ENCODE data around the gene ACSM2B. TPM values are rescaled to one million over a fixed set of nuclear protein-coding genes. Genes with fewer than 3 reads are reported as not detected.
"Not testable (repeated sequence)": the region's sequence is repeated elsewhere in the genome, so short reads cannot be mapped to it uniquely, and the experiment has no call there.

Gene ACSM2B, protein sequence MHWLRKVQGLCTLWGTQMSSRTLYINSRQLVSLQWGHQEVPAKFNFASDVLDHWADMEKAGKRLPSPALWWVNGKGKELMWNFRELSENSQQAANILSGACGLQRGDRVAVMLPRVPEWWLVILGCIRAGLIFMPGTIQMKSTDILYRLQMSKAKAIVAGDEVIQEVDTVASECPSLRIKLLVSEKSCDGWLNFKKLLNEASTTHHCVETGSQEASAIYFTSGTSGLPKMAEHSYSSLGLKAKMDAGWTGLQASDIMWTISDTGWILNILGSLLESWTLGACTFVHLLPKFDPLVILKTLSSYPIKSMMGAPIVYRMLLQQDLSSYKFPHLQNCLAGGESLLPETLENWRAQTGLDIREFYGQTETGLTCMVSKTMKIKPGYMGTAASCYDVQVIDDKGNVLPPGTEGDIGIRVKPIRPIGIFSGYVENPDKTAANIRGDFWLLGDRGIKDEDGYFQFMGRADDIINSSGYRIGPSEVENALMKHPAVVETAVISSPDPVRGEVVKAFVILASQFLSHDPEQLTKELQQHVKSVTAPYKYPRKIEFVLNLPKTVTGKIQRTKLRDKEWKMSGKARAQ
- 1 to 10 TPM in 1 of 9 donors, under 1 TPM in 3, not detected in 5; 0.18 to 1.0 (median 0.39) TPM for total RNA-seq
- polyA plus RNA-seq, result 1 to 10 TPM in 1 of 3 donors, under 1 TPM in 2; 0.07 to 1.0 (median 0.11) TPM
- long read RNA-seq, donor 1, result 0 reads
- long read RNA-seq, donor 2, result 0 reads
- long read RNA-seq, donor 3, result 0 reads
- long read RNA-seq, donor 4, result 0 reads
- long read RNA-seq, donor 5, result 0 reads
- long read RNA-seq, donor 6, result 0 reads
- long read RNA-seq, donor 7, result 0 reads
- long read RNA-seq, donor 8, partial matches to known transcripts, result 0 of 1 reads
- long read RNA-seq, donor 8, other reads (novel, unspliced or antisense), result 0 of 1 reads
- long read RNA-seq, donor 9, result 0 reads
- long read RNA-seq, donor 10, result 0 reads

- H3K27me3 ChIP-seq; intact Hi-C loops (cut with DNase I); H3K9me3 ChIP-seq (replicated peaks in 1 of 3); H3K27ac ChIP-seq; H3K4me3 ChIP-seq; H3K36me3 ChIP-seq (replicated peaks in 1 of 2); H3K4me1 ChIP-seq (replicated peaks in 1 of 2); DNase-seq: not testable (repeated sequence)
- WGBS, 4 donors, result 49 to 56% methylated on average over 2 of the region's 2 CpGs; no CpG with 5 or more reads in 2 of the 4 donors
Measured at GRCh38 chr16:20576145-20576544, at the start of gene ACSM2B. TSS of gene ACSM2B (minus strand) at chr16:20576367. CDS start at chr16:20564845, 11,522 bp downstream.

DNA sequence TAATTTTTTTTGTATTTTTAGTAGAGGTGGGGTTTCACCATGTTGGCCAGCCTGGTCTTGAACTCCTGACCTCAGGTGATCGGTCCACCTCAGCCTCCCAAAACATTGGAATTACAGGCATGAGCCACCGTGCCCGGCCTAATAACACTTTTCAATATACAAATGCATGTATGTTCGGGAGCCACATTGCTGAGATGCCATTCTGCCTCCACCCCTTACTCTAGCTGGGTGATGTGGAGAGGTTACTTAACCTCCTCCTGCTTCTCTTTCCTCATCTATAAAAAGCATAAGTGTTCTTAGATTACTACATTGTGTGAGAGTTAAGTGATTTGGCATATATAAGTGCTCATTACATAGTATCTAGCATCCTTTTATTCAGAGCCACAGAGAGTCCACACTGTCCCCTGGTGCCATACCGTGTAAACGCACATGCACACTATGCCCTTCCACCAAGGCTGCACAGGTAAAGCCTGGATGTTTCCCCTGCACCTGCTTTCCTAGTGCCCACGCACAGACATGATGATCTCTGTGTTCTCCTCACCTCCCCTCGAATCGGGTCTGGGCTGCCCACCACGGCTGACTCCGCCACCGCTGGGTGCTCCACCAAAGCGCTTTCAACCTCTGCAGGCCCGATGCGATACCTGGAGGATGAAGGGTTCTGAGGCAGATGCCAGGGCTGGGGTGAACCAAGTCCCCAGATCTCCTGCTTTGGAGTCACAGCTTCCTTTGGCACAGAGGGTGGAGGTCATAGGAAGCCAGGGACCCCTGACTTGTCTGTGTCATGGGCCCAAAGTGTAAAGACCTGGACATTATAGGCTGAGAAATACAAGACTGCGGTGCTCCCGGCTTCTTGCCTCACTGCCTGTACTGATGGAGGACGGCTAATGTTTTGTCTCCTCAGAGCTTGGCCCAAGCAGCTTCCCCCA is 49.0 kb upstream of the ACSM2B start:
- DNase-seq, result no peak
- H3K27ac ChIP-seq, result no peak overlapping the region
- H3K36me3 ChIP-seq (replicated peaks in 1 of 2), result no peaks in the 10 kb centered on the region
- TF ChIP-seq POLR2A (IDR thresholded peaks at IDR 0.05) (no peak), CTCF (IDR thresholded peaks at IDR 0.05) (no peak)
- H3K4me3 ChIP-seq, result no peak overlapping the region
- intact Hi-C loops (cut with DNase I), result no loop called here
- H3K9me3 ChIP-seq (replicated peaks in 1 of 3), result no peaks in the 10 kb centered on the region
- H3K27me3 ChIP-seq, result no peaks in the 10 kb centered on the region
- H3K4me1 ChIP-seq (replicated peaks in 1 of 2), result no peaks in the 10 kb centered on the region
- 87 to 93% (median 90%) methylated on average over 18 of the region's 18 CpGs for whole genome bisulfite sequencing, 4 donors

- Histone ChIP-seq H3K4me3 (no peak overlapping the region), H3K27me3 (no peaks in the 10 kb centered on the region), H3K4me1 (replicated peaks in 1 of 2) (no peaks in the 10 kb centered on the region), H3K27ac (no peak overlapping the region), H3K36me3 (replicated peaks in 1 of 2) (no peaks in the 10 kb centered on the region), H3K9me3 (replicated peaks in 1 of 3) (no peaks in the 10 kb centered on the region)
- no peak for DNase-seq
- intact Hi-C loops (cut with DNase I), result no loop called here
- TF ChIP-seq POLR2A (IDR thresholded peaks at IDR 0.05), result no peak
- TF ChIP-seq CTCF (IDR thresholded peaks at IDR 0.05), result no peak
- WGBS, 4 donors, result 58 to 73% (median 69%) methylated on average over 1 of the region's 1 CpG
Measured at GRCh38 chr16:20624205-20624604, 48.0 kb upstream of the ACSM2B start.

DNA sequence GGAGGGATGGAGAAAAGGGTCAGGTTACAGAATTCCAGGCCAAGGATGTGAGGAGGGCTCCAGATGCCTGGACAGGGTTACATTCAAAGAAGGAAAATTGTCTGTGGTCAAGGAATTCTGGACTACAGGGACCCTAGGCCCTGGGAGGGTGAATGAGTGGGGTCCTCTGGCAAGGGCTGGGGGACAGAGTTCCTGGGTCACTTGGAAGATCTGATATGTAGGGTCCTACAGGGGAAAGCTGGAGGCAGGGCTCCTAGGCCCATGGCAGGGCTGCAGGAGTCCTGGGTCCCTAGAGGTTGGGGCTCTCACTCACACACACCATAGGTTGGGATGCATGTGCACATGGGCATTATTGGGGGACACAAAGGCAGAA is 46.3 kb upstream of the ACSM2B start:
- Histone ChIP-seq H3K4me1 (replicated peaks in 1 of 2) (no peaks in the 10 kb centered on the region), H3K9me3 (replicated peaks in 1 of 3) (no peaks in the 10 kb centered on the region), H3K27me3 (no peaks in the 10 kb centered on the region), H3K36me3 (replicated peaks in 1 of 2) (no peaks in the 10 kb centered on the region), H3K27ac (no peak overlapping the region), H3K4me3 (no peak overlapping the region)
- DNase-seq, result no peak
- intact Hi-C loops (cut with DNase I), result no loop called here
- TF ChIP-seq POLR2A (IDR thresholded peaks at IDR 0.05) (no peak), CTCF (IDR thresholded peaks at IDR 0.05) (no peak)

All from adrenal gland (tissue), 19 donors.